Keratinocyte (primary cell): ENCODE results near the gene NAT16.

Source experiments
- CTCF ChIP-seq, 3 experiments: IDR thresholded peaks in 1 of 3; conservative IDR thresholded peaks in 1 of 3; optimal IDR thresholded peaks in 1 of 3; 2 replicates in 2 of 3; 3 replicates in 1 of 3; pipeline versions ENCODE3 to v1.5.1; 2011; ENCODE audit warnings: low read length in 3 of 3, mild to moderate bottlenecking in 3 of 3, moderate library complexity in 2 of 3, control low read depth in 1 of 3, inconsistent platforms in 1 of 3; ENCODE audit not compliant: insufficient read depth in 2 of 3; ENCODE audit errors: extremely low read depth in 1 of 3
- EZH2 ChIP-seq: IDR thresholded peaks from one replicate; pipeline ENCODE4 v1.6.1; 2012; ENCODE audit warnings: inconsistent platforms, mild to moderate bottlenecking, low read length, moderate library complexity

DNA sequence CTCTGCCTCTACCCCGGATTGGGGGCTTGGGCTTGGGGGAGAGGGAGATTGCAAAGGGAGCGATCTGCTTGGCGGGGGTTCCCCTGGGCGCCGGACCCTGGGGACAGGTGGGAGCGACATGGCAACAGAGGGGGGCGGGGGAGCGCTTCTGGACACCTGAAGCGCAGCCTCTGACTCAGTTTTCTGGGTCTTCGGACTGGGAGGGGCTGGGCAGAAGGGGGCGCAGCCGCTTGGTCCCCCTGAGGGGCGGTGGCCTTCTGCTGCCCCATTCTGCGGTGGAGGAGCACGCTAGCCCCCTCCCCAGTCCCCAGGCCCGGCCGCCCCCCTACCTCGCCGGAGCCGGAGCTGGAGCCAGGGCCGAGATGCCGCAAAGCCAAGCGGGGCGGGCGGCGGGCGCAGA, 380 bp downstream of the NAT16 start:
- TF ChIP-seq CTCF (optimal IDR thresholded peaks at IDR 0.05 in 1 of 3, IDR thresholded peaks at IDR 0.05 in 1 of 3, conservative IDR thresholded peaks at IDR 0.05 in 1 of 3; ENCODE audit: extremely low read depth in 1 of 3, insufficient read depth in 2 of 3, low read length in 3 of 3) (no peak), EZH2 (no peak)
